Sigmoid colon (tissue), 7 donors: ENCODE measurements around the gene RNF180. TPM values are rescaled to one million over a fixed set of nuclear protein-coding genes. Genes with fewer than 3 reads are reported as not detected.

ENCODE experiments used
- DNase-seq: peaks from one replicate; pipeline ENCODE4 v3.0.0-alpha.2; 2019
- H3K27ac ChIP-seq, 4 donors: fragments of 200-600 bp; sonication (generic); one replicate each; pipeline ENCODE4 v1.5.1; 2016 to 2019; ENCODE audit warnings: mild to moderate bottlenecking in 1 of 4
- H3K27me3 ChIP-seq, 3 donors: fragments of 200-600 bp; sonication (generic); one replicate each; pipeline ENCODE4 v1.5.1; 2019; ENCODE audit warnings: mild to moderate bottlenecking in 1 of 3
- H3K36me3 ChIP-seq, 4 donors: fragments of 200-600 bp; sonication (generic); one replicate each; pipeline ENCODE4 v1.5.1; 2016 to 2019
- H3K4me1 ChIP-seq, 4 donors: fragments of 200-600 bp; sonication (generic); one replicate each; pipeline ENCODE4 v1.5.1; 2017 to 2019
- H3K4me3 ChIP-seq, 4 donors: fragments of 200-600 bp; sonication (generic); one replicate each; pipeline ENCODE4 v1.5.1; 2017 to 2019; ENCODE audit warnings: mild to moderate bottlenecking in 2 of 4, moderate library complexity in 1 of 4
- H3K9me3 ChIP-seq, 4 donors: fragments of 200-600 bp in 3 of 4; sonication (generic) in 3 of 4; one replicate each; pipeline versions ENCODE4 v1.5.1 to v1.6.1; 2013 to 2019
- EP300 ChIP-seq, 4 donors: sonication (generic); formaldehyde crosslinking; IDR thresholded peaks; one replicate each; pipeline ENCODE4 v1.6.1; 2017; ENCODE audit warnings: antibody characterized with exemption in 4 of 4
- POLR2A ChIP-seq, 2 donors: fragments of 450-650 bp; IDR thresholded peaks; one replicate each; pipeline ENCODE4 v1.6.1; 2016; ENCODE audit warnings: antibody characterized with exemption in 2 of 2, mild to moderate bottlenecking in 2 of 2, moderate library complexity in 2 of 2
- POLR2AphosphoS5 ChIP-seq, 4 donors: sonication (generic); formaldehyde crosslinking; IDR thresholded peaks; one replicate each; pipeline ENCODE4 v1.6.1; 2017; ENCODE audit warnings: antibody characterized with exemption in 4 of 4
- WGBS, 2 donors: extraction: QIAGEN DNeasy Blood & Tissue Kit; methylation state at CpG; one replicate each; pipeline ENCODE4 v1.1.7; 2013; 5-methylcytosine and 5-hydroxymethylcytosine counted together
- intact Hi-C: fragments of 100-400 bp; cut with DNase I; formaldehyde crosslinking; loops from one replicate; pipeline ENCODE4 v1.15.1; 2023
- polyA plus RNA-seq, 3 donors: library from polyadenylated mRNA; stranded (reverse); fragments of 200-250 nt; gene quantifications; one replicate each; pipeline ENCODE4 v1.2.3, GENCODE V29; 2013
- total RNA-seq, 4 donors: library from RNA; depleted of rRNA; stranded (reverse); fragments of >200 nt; gene quantifications; one replicate each; pipeline ENCODE4 v1.1.0, GENCODE V29; 2016
- TF ChIP-seq, protein P1 (sequence below), 4 experiments: fragments of 450-650 bp in 3 of 4; fragments of 200-600 bp in 1 of 4; IDR thresholded peaks; one replicate each; pipeline ENCODE4 v1.5.1; 2016 to 2019; ENCODE audit warnings: antibody characterized with exemption in 4 of 4, mild to moderate bottlenecking in 3 of 4, moderate library complexity in 2 of 4
- donor health status: healthy with polysubstance abuse.
- donor health status: Bipolar disorder and iron deficiency.
- donor health status: healthy.

RNF180 gene
- total and polyA plus RNA-seq, 7 donors, result 0.23 to 27.1 (median 16.6) TPM

- no peak overlapping the region for H3K27ac ChIP-seq
- intact Hi-C loops, result no loop called here
- no peak for DNase-seq
- no peaks in the 10 kb centered on the region for H3K9me3 ChIP-seq
- H3K4me1 ChIP-seq, result peaks cover 0 to 6% (median 0%) of the 10 kb centered on the region in 4 donors
- H3K27me3 ChIP-seq, result no peaks in the 10 kb centered on the region
- no peak overlapping the region for H3K4me3 ChIP-seq
- TF ChIP-seq, protein P1, sequence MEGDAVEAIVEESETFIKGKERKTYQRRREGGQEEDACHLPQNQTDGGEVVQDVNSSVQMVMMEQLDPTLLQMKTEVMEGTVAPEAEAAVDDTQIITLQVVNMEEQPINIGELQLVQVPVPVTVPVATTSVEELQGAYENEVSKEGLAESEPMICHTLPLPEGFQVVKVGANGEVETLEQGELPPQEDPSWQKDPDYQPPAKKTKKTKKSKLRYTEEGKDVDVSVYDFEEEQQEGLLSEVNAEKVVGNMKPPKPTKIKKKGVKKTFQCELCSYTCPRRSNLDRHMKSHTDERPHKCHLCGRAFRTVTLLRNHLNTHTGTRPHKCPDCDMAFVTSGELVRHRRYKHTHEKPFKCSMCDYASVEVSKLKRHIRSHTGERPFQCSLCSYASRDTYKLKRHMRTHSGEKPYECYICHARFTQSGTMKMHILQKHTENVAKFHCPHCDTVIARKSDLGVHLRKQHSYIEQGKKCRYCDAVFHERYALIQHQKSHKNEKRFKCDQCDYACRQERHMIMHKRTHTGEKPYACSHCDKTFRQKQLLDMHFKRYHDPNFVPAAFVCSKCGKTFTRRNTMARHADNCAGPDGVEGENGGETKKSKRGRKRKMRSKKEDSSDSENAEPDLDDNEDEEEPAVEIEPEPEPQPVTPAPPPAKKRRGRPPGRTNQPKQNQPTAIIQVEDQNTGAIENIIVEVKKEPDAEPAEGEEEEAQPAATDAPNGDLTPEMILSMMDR (IDR thresholded peaks at IDR 0.05), result no peak
- no peak for TF ChIP-seq POLR2A (IDR thresholded peaks at IDR 0.05)
- no peak for TF ChIP-seq EP300 (IDR thresholded peaks at IDR 0.05)
- no peak for TF ChIP-seq POLR2AphosphoS5 (IDR thresholded peaks at IDR 0.05)
- no peaks in the 10 kb centered on the region for H3K36me3 ChIP-seq
- 94 to 96% methylated on average over 3 of the region's 3 CpGs for WGBS, 2 donors
Measured at GRCh38 chr5:64195981-64196380, 30.3 kb downstream of the RNF180 start.

DNA sequence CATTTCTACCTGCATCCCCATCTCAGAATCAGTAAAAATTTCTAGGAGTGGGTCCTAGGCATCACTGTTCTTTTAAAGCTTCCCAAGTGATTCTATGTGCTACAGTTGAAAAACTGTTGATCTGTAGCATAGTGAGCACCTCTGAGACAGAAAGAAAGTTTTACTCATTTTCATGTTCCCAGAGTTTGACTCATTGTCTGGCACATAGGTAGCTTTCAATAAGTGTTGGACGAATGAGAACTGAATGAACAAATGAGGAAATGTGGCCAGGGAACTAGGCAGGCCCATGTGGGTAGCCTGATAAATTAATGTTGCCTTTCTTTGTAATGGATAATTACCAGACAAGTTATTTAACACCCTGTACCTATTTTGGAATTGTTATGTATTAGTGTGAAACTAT is 33.8 kb downstream of the RNF180 start:
- WGBS, 2 donors, result 73 to 80% methylated on average over 1 of the region's 1 CpG
- H3K27me3 ChIP-seq, result no peaks in the 10 kb centered on the region
- H3K27ac ChIP-seq, result no peak overlapping the region
- DNase-seq, result no peak
- no peaks in the 10 kb centered on the region for H3K36me3 ChIP-seq
- H3K9me3 ChIP-seq, result no peaks in the 10 kb centered on the region
- no peaks in the 10 kb centered on the region for H3K4me1 ChIP-seq
- TF ChIP-seq EP300 (IDR thresholded peaks at IDR 0.05) (no peak), POLR2AphosphoS5 (IDR thresholded peaks at IDR 0.05) (no peak), POLR2A (IDR thresholded peaks at IDR 0.05) (no peak)
- TF ChIP-seq, protein P1 (IDR thresholded peaks at IDR 0.05), result no peak
- intact Hi-C loops, result no loop called here
- no peak overlapping the region for H3K4me3 ChIP-seq

DNA sequence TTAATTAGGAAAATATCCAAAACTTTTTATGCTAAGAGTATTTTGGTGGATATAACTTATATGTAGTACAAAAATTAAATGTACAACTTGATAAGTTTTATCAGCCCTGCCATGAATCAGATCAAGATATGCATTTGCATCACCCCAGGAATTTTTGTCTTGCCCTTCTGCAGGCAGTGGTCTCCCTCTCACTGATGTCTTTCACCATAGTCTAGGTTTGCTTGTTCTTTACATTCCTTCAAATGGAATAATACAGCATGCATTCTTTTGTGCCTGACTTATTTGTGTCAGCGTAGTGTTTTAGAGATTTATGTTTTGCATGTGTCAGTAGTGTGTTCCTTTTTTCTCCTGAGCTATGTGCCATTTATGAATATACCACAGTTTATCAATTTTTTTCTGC is 36.4 kb downstream of the RNF180 start:
- Histone ChIP-seq H3K36me3 (no peaks in the 10 kb centered on the region), H3K4me3 (no peak overlapping the region), H3K27ac (no peak overlapping the region), H3K9me3 (no peaks in the 10 kb centered on the region), H3K4me1 (peaks cover 0 to 4% (median 0%) of the 10 kb centered on the region in 4 donors), H3K27me3 (no peaks in the 10 kb centered on the region)
- TF ChIP-seq POLR2AphosphoS5 (IDR thresholded peaks at IDR 0.05), result no peak
- intact Hi-C loops, result no loop called here
- no peak for DNase-seq
- 83 to 90% methylated on average over 1 of the region's 1 CpG for WGBS, 2 donors

- intact Hi-C loops, result loop anchor here (5.0 kb wide), 1 partner anchor 59 kb away; no protein-coding TSS in a partner anchor
- TF ChIP-seq POLR2AphosphoS5 (IDR thresholded peaks at IDR 0.05), result no peak
- TF ChIP-seq POLR2A (IDR thresholded peaks at IDR 0.05), result no peak
- TF ChIP-seq, protein P1 (IDR thresholded peaks at IDR 0.05), result no peak
- TF ChIP-seq EP300 (IDR thresholded peaks at IDR 0.05), result no peak
- H3K36me3 ChIP-seq, result no peaks in the 10 kb centered on the region
- no peak overlapping the region for H3K4me3 ChIP-seq
- H3K27me3 ChIP-seq, result no peaks in the 10 kb centered on the region
- H3K9me3 ChIP-seq, result no peaks in the 10 kb centered on the region
- peaks cover 0 to 6% (median 2%) of the 10 kb centered on the region in 4 donors for H3K4me1 ChIP-seq
- 83% methylated on average over 2 of the region's 2 CpGs for WGBS, 2 donors
- H3K27ac ChIP-seq, result no peak overlapping the region
- no peak for DNase-seq
Measured at GRCh38 chr5:64206653-64207052, 41.0 kb downstream of the RNF180 start.

- Histone ChIP-seq H3K4me3 (no peak overlapping the region), H3K9me3 (no peaks in the 10 kb centered on the region), H3K4me1 (peaks cover 0 to 6% (median 2%) of the 10 kb centered on the region in 4 donors), H3K27me3 (no peaks in the 10 kb centered on the region), H3K27ac (no peak overlapping the region), H3K36me3 (peaks cover 0 to 5% (median 0%) of the 10 kb centered on the region in 4 donors)
- WGBS, 2 donors, result 18 to 23% methylated on average over 1 of the region's 1 CpG
- DNase-seq, result no peak
- intact Hi-C loops, result loop anchor here (5.0 kb wide), 1 partner anchor 61 kb away; no protein-coding TSS in a partner anchor
- TF ChIP-seq POLR2AphosphoS5 (IDR thresholded peaks at IDR 0.05), result no peak
- no peak for TF ChIP-seq POLR2A (IDR thresholded peaks at IDR 0.05)
- no peak for TF ChIP-seq EP300 (IDR thresholded peaks at IDR 0.05)
- TF ChIP-seq, protein P1 (IDR thresholded peaks at IDR 0.05), result peak in 2 of 4 experiments; percentile 10 to 26
Measured at GRCh38 chr5:64207978-64208377, 42.3 kb downstream of the RNF180 start.
